Measurements from ENCODE around the gene ITFG1.

- no peak for TF ChIP-seq CTCF (IDR thresholded peaks at IDR 0.05)
- no peak for TF ChIP-seq POLR2AphosphoS5 (IDR thresholded peaks at IDR 0.05)
- TF ChIP-seq POLR2A (IDR thresholded peaks at IDR 0.05) = no peak
- no peak for TF ChIP-seq EP300 (IDR thresholded peaks at IDR 0.05)
These were observed 22.8 kb upstream of the ITFG1 start for GRCh38 chr16:47483616-47484015.
